Ascending aorta (tissue), 2 donors: Measurements from ENCODE around the gene RORC. TPM values are rescaled to one million over a fixed set of nuclear protein-coding genes. Genes with fewer than 3 reads are reported as not detected.
"Not testable (repeated sequence)": the region's sequence is repeated elsewhere in the genome, so short reads cannot be mapped to it uniquely, and the experiment has no call there.

ENCODE experiments used
- DNase-seq, 2 donors: peaks; one replicate each; pipeline ENCODE4 v3.0.0-alpha.2; 2019; ENCODE audit warnings: low spot score in 2 of 2
- H3K27ac ChIP-seq, 2 donors: fragments of 200-600 bp; sonication (generic); one replicate each; pipeline ENCODE4 v1.5.1; 2016 to 2017; ENCODE audit warnings: mild to moderate bottlenecking in 1 of 2
- H3K27me3 ChIP-seq: fragments of 200-600 bp; sonication (generic); one replicate; pipeline ENCODE4 v1.5.1; 2017
- H3K36me3 ChIP-seq, 2 donors: fragments of 200-600 bp; sonication (generic); one replicate each; pipeline ENCODE4 v1.5.1; 2016
- H3K4me1 ChIP-seq, 2 donors: fragments of 200-600 bp; sonication (generic); one replicate each; pipeline ENCODE4 v1.5.1; 2016 to 2017; ENCODE audit warnings: mild to moderate bottlenecking in 1 of 2
- H3K4me3 ChIP-seq, 2 donors: fragments of 200-600 bp; sonication (generic); one replicate each; pipeline ENCODE4 v1.5.1; 2016 to 2017; ENCODE audit warnings: mild to moderate bottlenecking in 1 of 2
- H3K9me3 ChIP-seq, 2 donors: fragments of 200-600 bp; sonication (generic); one replicate each; pipeline ENCODE4 v1.5.1; 2016
- CTCF ChIP-seq, 3 experiments: fragments of 200-600 bp in 2 of 3; fragments of 450-650 bp in 1 of 3; sonication (generic) in 2 of 3; IDR thresholded peaks; one replicate each; pipeline ENCODE4 v1.5.1; 2016 to 2019; ENCODE audit warnings: antibody characterized with exemption in 3 of 3, mild to moderate bottlenecking in 1 of 3, moderate library complexity in 1 of 3
- intact Hi-C: fragments of 100-400 bp; cut with DNase I; formaldehyde crosslinking; loops from one replicate; pipeline ENCODE4 v1.15.1; 2023
- total RNA-seq: library from RNA; depleted of rRNA; stranded (reverse); fragments of >200 nt; gene quantifications from one replicate; pipeline ENCODE4 v1.1.0, GENCODE V29; 2016

Gene RORC
- total RNA-seq, 1 donor from 2014 or later: not detected

- no peak for TF ChIP-seq CTCF (IDR thresholded peaks at IDR 0.05)
- intact Hi-C loops: no loop called here
- Histone ChIP-seq H3K4me1 (peaks cover 0 to 2% of the 10 kb centered on the region in 2 donors), H3K4me3 (no peak overlapping the region), H3K27me3 (no peaks in the 10 kb centered on the region), H3K27ac (no peak overlapping the region), H3K36me3 (no peaks in the 10 kb centered on the region), H3K9me3 (no peaks in the 10 kb centered on the region)
- no peak for DNase-seq
Observed at GRCh38 chr1:151858886-151859665, 27.5 kb upstream of the RORC start.

GRCh38 chr1:151858030-151858746, 26.6 kb upstream of the RORC start:
- DNase-seq: no peak
- H3K4me1 ChIP-seq: peaks cover 0 to 2% of the 10 kb centered on the region in 2 donors
- no peak overlapping the region for H3K27ac ChIP-seq
- H3K27me3 ChIP-seq: no peaks in the 10 kb centered on the region
- no peaks in the 10 kb centered on the region for H3K9me3 ChIP-seq
- no peak for TF ChIP-seq CTCF (IDR thresholded peaks at IDR 0.05)
- intact Hi-C loops: no loop called here
- H3K4me3 ChIP-seq: no peak overlapping the region
- no peaks in the 10 kb centered on the region for H3K36me3 ChIP-seq

- H3K36me3 ChIP-seq: no peaks in the 10 kb centered on the region
- intact Hi-C loops: no loop called here
- H3K4me1 ChIP-seq: peaks cover 0 to 2% of the 10 kb centered on the region in 2 donors
- H3K4me3 ChIP-seq: no peak overlapping the region
- TF ChIP-seq CTCF (IDR thresholded peaks at IDR 0.05): no peak
- H3K27ac ChIP-seq: peak overlapping the region in 1 of 2 donors; percentile 32
- no peaks in the 10 kb centered on the region for H3K9me3 ChIP-seq
- no peaks in the 10 kb centered on the region for H3K27me3 ChIP-seq
- DNase-seq: no peak
Observed at GRCh38 chr1:151855933-151856332, 24.3 kb upstream of the RORC start.

GRCh38 chr1:151855516-151855915, 23.9 kb upstream of the RORC start:
- H3K27ac ChIP-seq: peak overlapping the region in 1 of 2 donors; percentile 32
- H3K36me3 ChIP-seq, H3K9me3 ChIP-seq, H3K4me3 ChIP-seq, DNase-seq, intact Hi-C loops, H3K27me3 ChIP-seq, H3K4me1 ChIP-seq: not testable (repeated sequence)

- no peaks in the 10 kb centered on the region for H3K27me3 ChIP-seq
- H3K4me1 ChIP-seq: peaks cover 0 to 2% of the 10 kb centered on the region in 2 donors
- TF ChIP-seq CTCF (IDR thresholded peaks at IDR 0.05): no peak
- H3K27ac ChIP-seq: no peak overlapping the region
- DNase-seq: no peak
- H3K36me3 ChIP-seq: no peaks in the 10 kb centered on the region
- intact Hi-C loops: no loop called here
- no peak overlapping the region for H3K4me3 ChIP-seq
- H3K9me3 ChIP-seq: no peaks in the 10 kb centered on the region
Observed at GRCh38 chr1:151854658-151855057, 23.1 kb upstream of the RORC start.

GRCh38 chr1:151853411-151853943, 21.9 kb upstream of the RORC start, which contains the start of gene THEM5:
Gene THEM5 (minus strand): TSS chr1:151853712. CDS start chr1:151853565, 147 bp downstream.
- no peaks in the 10 kb centered on the region for H3K27me3 ChIP-seq
- no peak for DNase-seq
- H3K27ac ChIP-seq: no peak within 1 kb of the TSS
- H3K36me3 ChIP-seq: no peaks in the 10 kb centered on the region
- intact Hi-C loops: no loop called here
- no peak for TF ChIP-seq CTCF (IDR thresholded peaks at IDR 0.05)
- peaks cover 0 to 2% of the 10 kb centered on the region in 2 donors for H3K4me1 ChIP-seq
- no peak within 1 kb of the TSS for H3K4me3 ChIP-seq
- no peaks in the 10 kb centered on the region for H3K9me3 ChIP-seq
